LoVo (cell line): ENCODE results near the gene TTC29.
"Not testable (repeated sequence)": the region's sequence is repeated elsewhere in the genome, so short reads cannot be mapped to it uniquely, and the experiment has no call there.

Experiments
- DNase-seq: peaks from one replicate; pipeline ENCODE4 v3.0.0-alpha.2; 2016; ENCODE audit warnings: low spot score

TTC29 gene

DNA sequence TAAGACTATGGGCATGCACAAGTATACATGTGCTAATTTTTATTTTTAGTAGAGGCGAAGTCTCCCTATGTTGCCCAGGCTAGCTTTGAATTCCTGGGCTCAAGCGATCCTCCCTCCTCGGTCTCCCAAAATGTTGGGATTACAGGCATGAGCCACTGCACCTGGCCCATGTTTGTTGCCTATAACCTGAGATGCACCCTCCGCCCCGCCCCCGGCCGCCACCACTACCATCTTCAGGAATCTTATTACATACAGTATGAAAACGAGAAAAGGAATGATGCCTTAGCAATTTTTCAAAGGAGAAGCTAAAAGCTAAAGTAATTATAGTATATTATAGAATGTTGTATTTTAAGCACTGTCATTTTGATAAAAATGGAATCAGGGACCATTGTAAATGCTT, 245.8 kb downstream of the TTC29 start:
- no peak for DNase-seq

DNA sequence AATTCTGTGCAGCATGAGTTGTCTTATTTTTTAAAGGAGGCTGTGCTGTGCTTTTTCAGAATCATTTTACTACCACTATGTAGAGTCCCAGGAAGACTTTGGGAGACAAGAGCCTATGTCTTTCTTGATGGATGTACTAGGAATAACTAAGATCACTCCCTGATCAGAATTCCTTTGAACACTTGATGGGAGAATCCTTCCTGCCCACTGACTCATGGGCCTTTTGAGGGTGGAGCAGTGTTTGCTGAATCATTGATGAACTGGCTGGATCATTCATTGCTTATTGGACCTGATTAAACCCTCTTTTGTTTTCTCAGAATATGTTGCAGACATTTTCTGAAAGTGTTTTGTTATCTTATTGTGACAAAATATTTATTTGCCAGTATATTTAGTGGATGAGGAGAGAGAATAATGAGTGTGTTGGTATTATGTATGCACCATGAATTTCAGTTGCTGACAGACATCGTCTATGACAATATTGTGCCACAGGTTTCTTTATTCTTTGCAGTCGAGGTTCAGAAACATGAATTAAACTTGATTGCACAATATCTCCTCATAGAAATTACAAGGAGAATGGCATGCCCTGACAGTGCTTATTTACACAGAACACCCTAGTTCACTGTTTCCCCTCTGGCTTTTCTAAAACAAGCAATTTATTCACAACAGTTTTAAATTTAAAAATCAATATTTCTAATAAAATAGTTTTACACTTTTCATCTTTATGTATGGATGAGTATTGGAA, 270.7 kb downstream of the TTC29 start:
- DNase-seq, result no peak

DNA sequence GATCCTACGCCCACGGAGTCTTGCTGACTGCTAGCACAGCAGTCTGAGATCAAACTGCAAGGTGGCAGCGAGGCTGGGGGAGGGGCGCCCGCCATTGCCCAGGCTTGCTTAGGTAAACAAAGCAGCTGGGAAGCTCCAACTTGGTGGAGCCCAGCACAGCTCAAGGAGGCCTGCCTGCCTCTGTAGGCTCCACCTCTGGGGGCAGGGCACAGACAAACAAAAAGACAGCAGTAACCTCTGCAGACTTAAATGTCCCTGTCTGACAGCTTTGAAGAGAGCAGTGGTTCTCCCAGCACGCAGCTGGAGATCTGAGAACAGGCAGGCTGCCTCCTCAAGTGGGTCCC, 281.7 kb downstream of the TTC29 start:
- not testable (repeated sequence) for DNase-seq

DNA sequence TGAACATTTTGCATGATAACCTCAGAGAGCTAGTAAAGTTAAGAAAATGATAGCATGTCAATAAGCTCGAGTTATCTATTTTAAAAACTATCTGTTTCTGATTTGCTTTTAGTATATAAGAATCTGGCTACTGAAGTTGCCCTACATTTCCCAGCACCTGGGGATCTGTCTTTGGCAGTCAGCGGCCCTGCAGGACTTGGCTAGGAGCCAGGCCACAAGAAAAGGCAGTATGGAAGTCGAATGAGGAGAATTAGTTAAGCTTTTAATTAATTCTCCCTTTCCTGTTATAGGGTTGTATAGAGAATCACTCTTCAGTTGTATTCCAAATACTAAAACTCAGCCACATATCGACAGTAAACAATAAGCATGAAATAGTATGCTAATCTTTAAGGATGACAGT, 284.3 kb downstream of the TTC29 start:
- DNase-seq, result no peak
